A549 treated with AZD9567 at 1 μM for 4 hours (cell line): ENCODE data around the gene LIMS2. TPM values are rescaled to one million over a fixed set of nuclear protein-coding genes. Genes with fewer than 3 reads are reported as not detected.

Experiments
- total RNA-seq: library from RNA; stranded (reverse); fragments of 200-300 nt; extraction: Qiagen RNA extraction; gene quantifications from 5 replicates; pipeline ENCODE4 v1.2.3, GENCODE V29; 2022; ENCODE audit not compliant: insufficient read depth

LIMS2 gene
- total RNA-seq = 2.9 to 7.1 TPM (median 5.4 TPM) in 5 replicates

GRCh38 chr2:127675331-127676261 is at the start of gene LIMS2:
Gene LIMS2, minus strand, starts transcription at chr2:127675530. Its CDS starts 506 bp downstream, at chr2:127675024.

GRCh38 chr2:127701193-127701650 is 25.9 kb upstream of the LIMS2 start, which contains the start of gene SFT2D3:
Gene SFT2D3, plus strand, starts transcription at chr2:127701497. Its CDS starts 32 bp downstream, at chr2:127701529.

GRCh38 chr2:127645395-127646291 is 29.7 kb downstream of the LIMS2 start, which contains the start of gene GPR17:
Gene GPR17, plus strand, starts transcription at chr2:127646153. Its CDS starts 4,583 bp downstream, at chr2:127650736.

Other genes with a start within 250 kb of the LIMS2 start
- 32.2 to 37.2 TPM (median 35.9 TPM) in 5 replicates for gene IWS1, start 149.0 kb downstream of the LIMS2 start, total RNA-seq
- gene MYO7B, start 139.8 kb downstream of the LIMS2 start, total RNA-seq = 0.10 to 0.13 TPM (median 0.11 TPM) in 4 of 5 replicates, not detected in the other
- 0.06 TPM in 3 of 5 replicates, not detected in the others for gene GPR17, start 29.4 kb downstream of the LIMS2 start, total RNA-seq
- gene SFT2D3, start 26.0 kb upstream of the LIMS2 start, total RNA-seq = 3.9 to 6.2 TPM (median 5.7 TPM) in 5 replicates
- gene WDR33, start 135.6 kb upstream of the LIMS2 start, total RNA-seq = 21.1 to 28.2 TPM (median 27.0 TPM) in 5 replicates
- 54.6 to 82.7 TPM (median 59.7 TPM) in 5 replicates for gene POLR2D, start 182.6 kb upstream of the LIMS2 start, total RNA-seq
- 17.2 to 21.9 TPM (median 19.2 TPM) in 5 replicates for gene AMMECR1L, start 210.4 kb upstream of the LIMS2 start, total RNA-seq